Measurements from ENCODE around the gene TKTL1.
"Not testable (repeated sequence)": the region's sequence is repeated elsewhere in the genome, so short reads cannot be mapped to it uniquely, and the experiment has no call there.

Gene TKTL1

DNA sequence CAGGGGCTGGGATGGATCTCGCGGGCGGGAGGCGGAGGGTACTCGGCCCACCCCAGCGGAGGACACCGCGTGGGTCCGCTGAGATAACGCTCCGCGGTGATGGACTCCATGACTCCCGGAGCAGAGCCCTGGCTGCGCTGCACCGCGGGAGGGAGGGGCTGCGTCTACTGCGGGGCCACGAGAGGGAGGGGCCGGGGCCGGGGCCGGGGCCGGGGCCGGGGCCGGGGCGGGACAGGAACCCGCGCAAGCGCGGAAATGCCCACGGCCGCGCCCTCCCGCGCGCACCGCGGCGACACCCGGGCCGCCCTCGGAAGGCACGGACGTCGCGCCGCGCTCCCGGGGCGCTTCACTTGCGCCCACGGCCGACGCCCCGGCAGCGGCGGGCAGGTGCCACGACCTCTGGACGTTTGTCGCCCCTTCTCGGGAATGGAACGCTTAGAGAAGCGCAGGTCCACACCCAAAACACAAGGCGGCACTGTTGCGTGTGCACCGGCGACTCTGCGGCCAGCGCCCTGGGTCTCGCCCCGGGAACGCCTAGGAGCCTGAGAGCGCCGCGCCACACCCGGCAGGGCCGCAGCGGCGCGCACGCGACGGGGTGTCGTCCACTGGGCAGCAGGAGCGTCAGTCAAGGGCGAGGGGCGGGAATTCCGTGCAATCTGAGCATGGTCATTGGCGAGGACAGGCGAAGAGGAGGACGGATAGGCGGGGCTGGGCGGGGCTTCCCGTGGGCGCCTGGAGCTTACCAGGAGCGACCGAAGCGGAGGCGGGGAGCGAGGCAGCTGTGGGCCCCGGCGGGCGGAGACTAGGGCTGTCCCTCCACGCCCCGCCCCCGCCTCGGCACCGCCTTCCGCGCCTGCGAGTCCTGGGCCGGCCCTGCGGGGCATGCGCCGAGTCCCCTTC, 46.1 kb downstream of the TKTL1 start:
- not testable (repeated sequence) for DNase-seq (ENCODE audit: extremely low read depth in 1 of 2, low read depth in 1 of 2)

DNA sequence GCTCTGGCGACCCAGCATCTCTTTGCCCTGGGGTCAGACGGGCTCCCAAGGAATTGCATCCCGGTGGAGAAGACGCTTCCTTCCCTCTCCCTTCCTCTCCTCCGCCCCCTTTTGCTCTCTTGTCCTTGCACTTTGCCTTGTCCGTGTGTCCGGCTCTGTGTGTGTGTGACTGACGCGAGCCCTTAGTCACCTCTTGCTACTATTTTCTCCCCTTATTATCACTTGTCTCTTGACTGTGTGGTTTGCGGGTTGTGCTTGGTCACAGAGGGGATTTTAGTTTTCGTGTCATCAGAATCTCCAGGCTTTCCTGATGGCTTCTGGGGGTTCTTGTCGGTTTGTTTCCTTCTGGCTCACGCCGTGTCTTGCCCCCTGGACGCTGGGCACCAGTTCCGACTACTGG, 47.5 kb downstream of the TKTL1 start:
- DNase-seq (ENCODE audit: extremely low read depth in 1 of 2, low read depth in 1 of 2) = not testable (repeated sequence)

DNA sequence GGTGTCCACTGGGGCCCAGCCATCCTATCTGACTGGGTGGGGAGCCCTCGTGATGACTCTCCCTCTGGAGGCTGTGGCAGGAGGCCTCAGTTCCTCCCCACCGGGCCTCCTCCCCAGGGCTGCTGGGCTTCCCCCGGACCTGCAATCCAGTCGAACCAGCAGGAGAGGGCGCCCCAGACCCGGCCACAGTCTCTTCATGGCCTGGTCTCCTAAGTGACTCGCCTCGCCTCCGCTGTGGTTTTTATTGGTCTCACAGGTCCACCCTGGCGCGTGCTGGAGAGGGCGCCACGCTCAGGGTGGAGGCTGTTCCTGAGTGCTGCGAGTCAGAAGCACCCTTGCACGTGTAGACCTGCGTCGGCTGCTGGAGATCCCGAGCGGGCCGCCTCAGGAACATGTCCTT, 48.0 kb downstream of the TKTL1 start:
- not testable (repeated sequence) for DNase-seq (ENCODE audit: extremely low read depth in 1 of 2, low read depth in 1 of 2)

DNA sequence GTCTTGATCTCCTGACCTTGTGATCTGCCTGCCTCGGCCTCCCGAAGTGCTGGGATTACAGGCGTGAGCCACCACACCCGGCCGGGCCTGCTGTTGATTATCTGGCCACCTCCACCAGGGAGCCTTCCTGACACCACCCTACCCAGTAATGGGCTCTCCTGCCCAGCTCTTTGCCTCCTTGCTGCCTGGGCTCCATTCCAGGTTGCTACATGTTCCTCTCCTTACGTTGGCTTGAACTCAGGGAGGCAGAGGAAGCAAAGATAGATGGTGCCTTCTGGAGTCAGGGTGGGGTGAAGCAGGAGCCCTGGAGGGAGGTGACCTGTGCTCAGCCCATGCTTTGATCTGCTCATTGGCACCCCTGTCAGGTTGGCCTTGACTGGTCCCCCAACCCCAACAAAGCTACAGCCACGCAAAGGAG, 52.5 kb downstream of the TKTL1 start:
- no peak for DNase-seq (ENCODE audit: extremely low read depth in 1 of 2, low read depth in 1 of 2)

DNA sequence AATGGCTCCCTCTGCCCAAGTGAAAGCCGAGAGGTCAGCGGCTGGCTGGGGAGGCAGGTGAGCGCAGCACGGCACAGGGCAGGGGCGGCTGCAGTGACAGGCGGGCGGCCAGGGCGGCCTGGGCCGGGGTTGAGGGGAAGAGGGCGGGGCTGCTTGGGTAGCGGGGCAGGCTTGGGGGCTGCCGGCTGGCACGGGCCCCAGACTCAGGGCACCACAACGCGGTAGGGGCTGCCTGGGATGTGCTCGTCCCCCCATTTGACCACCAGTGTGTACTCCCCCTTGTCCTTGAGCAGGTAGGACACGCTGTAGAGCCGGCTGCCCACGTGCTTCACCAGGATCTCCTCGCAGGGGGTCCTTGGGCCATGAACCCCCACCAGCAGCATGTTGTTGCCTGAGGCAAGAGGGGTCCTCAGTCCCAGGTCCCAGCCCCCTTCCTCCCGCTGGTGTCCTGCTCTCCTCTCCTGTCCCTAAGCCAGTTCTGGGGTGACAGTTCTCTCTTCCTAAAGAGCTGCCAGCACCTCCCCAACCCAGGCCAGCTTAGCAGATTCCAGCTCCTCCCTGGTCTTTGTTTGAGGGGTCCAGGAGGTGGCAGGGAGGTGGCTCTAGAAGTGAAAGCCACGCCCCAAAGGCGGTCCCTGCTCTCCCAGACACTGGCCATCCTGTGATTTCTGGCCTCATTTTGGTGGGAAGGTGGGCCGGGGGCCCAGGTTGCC, 53.2 kb downstream of the TKTL1 start:
- DNase-seq (ENCODE audit: extremely low read depth in 1 of 2, low read depth in 1 of 2) = no peak

DNA sequence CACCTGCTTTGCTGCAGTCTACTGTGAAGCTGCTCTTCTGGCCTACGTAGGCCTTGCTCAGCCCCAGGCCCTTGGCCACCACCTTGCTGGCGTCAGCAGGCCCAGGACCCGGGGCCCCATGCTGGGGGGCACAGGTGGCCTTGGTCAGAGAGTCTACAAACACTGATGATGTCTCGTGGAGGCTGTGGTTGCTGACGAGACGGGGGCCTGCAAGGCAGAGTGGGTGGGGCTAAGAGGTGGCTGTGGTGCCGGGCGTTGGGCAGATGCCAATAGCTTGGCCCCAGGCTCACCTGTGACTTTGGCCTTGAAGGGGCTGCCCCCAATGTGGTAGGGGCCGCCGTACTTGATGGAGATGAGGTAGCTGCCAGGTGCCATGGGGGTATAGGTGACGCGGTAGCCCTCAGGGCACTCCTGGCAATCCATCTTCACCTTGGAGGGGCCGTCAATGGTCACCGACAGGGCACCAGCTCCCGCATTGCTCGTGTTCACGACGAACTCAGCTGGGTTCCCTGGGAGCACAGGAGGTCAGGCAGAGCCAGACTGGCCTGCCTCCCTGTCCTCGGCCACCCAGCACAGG, 53.9 kb downstream of the TKTL1 start:
- no peak for DNase-seq (ENCODE audit: extremely low read depth in 1 of 2, low read depth in 1 of 2)

DNA sequence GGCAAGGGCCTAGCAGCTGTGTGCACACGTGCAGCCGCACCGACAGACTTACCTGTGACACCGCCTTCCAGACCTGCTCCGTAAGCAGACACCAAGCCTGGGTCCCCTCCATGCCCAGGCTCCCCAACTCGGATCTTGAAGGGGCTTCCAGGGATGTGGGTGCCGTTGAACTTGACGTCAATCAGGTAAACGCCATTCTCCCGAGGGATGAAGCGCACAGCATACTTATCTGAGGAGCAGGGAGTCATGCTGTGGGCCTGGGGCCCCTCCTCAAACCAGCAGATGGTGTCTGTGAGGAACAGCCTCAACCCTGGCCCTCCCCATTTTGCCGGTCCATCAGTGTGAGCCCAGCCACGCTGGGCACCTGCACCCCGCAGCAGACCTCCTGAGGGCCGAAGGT, 54.4 kb downstream of the TKTL1 start:
- no peak for DNase-seq (ENCODE audit: extremely low read depth in 1 of 2, low read depth in 1 of 2)

DNA sequence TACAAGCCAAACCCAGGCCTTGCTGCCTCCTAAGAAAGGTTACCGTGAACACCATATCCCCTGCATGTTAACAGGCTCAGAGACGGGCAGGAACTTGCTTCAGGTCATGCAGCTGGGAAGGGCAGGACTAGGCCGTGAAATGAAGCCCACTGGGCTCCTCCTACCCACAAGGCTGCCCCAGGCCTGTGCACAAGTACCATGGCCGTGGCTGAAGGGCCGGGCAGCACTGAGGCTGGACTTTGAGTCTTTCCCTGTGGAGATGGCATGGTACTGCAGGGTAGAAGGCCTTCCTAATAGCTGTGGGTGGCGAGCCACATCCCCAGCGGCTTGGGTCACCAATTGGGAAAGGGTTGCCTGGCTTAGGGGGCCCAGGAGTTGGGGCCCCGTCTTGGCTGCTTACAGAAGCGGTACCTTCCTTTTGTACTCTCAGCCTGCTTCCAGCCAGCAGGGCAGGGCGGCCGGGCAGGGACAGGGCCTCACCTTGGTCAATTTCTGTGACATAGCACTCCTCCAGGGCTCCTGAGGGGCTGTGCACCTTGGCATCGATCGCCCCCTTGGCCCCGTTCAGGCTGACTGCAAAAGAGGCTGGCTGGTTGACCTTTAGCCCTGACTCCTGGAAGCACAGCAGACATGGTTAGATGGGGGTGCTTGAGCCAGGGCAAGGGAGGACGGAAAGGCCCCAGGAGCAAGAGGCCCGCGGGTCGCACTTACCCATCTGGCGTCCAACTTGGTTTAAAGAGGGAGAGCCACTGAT, 55.0 kb downstream of the TKTL1 start:
- no peak for DNase-seq (ENCODE audit: extremely low read depth in 1 of 2, low read depth in 1 of 2)

DNA sequence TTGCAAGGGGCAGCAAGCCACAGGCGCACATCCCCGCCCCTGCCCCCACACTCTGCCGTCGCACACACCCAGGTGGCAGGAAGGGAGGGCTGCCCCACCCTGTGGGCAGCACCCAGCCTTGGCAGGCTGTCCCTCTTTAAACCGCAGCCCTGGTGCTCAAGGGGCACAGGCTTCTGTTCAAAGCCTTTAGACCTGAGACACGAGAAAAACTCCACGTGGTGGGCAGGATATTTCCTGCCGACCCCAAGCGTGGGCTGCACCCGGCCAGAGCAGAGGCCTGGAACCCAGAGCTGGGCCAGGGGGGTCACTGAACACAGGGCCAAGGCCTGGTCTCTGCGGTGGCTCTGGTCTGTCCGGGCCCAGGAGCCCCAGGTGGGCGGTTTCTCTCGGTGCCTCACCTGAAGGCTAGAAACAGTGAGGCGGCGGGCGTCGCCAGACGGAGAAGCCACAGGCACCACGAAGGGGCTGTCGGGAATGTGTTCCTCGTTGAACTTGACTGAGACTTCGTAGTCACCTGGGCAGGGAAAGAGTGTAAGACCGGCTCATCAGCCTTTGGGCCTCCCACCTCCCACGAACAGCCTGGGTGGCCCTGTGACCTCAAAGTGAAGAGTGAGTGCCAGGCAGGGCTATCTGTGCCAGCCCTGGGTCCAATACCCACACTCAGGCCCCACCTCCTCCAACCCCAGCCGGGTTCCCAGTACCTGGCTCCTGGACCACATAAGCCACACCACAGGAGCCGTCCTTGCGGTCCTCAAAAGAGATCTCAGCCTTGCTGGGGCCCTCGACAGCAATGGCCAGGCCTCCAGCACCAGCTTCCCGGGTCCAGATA, 55.8 kb downstream of the TKTL1 start:
- no peak for DNase-seq (ENCODE audit: extremely low read depth in 1 of 2, low read depth in 1 of 2)

DNA sequence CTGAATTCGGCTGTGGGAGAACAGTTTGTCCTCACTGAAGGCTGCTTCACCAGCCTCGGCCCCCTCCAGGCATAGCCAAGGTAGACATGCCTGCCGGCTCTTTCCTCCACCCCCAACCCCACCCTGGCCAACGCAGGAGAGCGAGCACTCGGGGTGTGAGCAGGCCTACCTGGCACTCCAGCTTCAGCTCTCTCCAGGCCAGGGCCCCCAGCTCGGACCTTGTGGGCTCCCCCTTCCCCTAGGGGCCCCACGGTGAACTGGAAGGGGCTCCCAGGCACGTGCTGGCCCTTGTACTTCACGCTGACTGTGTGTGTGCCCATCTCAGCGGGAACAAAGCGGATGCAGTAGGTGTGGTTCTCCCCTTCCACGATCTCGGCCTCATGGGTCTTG, 56.4 kb downstream of the TKTL1 start:
- no peak for DNase-seq (ENCODE audit: extremely low read depth in 1 of 2, low read depth in 1 of 2)

DNA sequence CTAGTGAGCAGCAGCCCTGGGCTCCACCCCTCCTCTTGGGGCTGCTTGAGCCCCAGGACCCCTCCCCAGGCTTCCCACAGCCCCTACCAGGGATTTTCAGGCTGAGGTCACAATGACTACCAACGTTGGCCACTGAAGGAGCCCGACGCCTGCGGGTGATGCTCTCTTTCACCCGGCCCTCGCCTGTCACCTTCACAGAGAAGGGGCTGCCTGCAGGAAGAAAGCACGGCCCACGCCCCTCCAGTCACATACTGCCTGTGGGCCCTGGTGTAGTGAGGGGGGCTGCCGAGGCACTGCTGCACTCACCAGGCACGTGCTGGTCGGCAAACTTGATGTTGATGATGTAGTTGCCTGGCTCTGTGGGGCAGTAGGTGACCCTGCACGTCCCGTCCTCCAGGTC, 56.9 kb downstream of the TKTL1 start:
- DNase-seq (ENCODE audit: extremely low read depth in 1 of 2, low read depth in 1 of 2) = no peak

DNA sequence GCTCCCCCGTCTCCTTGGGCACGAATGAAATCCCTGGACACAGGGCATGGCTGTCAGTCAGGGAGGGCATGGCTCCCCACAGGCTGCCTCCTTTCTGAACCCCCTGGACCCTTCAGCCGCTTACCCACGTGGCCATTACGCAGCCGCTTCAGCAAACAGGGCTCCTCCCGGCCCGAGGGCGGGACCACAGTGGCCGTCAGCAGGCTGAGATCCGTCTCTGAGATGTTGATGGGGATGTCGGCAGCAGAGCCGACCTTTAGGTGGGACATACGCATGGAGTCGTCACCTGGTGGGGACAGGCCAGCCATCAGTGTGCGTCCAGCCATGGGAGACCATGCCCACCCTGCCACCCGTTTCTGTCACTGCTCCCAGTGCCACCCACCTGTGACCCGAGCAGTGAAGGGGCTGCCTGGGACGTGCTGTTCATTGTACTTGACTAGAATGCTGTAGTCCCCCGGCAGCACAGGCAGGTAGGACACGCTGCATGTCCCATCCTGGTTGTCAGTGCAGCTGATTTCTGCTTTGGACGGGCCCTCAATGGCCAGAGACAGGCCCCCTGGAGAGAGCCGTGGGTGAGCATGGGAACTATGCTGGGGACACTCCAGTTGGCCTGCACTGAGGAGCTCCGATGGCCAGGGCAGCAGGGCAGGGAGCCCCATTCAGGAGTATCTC, 57.7 kb downstream of the TKTL1 start:
- no peak for DNase-seq (ENCODE audit: extremely low read depth in 1 of 2, low read depth in 1 of 2)

DNA sequence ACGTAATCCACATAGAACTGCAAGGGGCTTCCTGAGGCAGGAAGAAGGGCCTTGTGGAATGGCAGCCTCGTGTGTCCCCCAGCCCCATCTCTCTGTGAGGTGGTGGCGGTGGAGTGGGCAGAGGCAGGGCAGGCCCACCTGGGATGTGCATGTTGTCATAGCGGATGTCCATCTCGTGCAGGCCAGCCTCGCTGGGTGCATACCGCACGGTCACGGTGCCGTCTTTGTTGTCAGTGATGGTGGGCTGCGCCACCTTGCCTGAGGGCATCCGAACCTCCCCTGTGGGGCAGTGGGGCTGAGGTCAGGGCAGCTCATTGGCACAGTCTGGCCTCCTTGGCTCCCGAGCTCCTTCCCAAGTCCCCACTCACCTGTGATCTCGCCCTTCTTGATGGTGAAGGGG, 58.4 kb downstream of the TKTL1 start:
- no peak for DNase-seq (ENCODE audit: extremely low read depth in 1 of 2, low read depth in 1 of 2)

DNA sequence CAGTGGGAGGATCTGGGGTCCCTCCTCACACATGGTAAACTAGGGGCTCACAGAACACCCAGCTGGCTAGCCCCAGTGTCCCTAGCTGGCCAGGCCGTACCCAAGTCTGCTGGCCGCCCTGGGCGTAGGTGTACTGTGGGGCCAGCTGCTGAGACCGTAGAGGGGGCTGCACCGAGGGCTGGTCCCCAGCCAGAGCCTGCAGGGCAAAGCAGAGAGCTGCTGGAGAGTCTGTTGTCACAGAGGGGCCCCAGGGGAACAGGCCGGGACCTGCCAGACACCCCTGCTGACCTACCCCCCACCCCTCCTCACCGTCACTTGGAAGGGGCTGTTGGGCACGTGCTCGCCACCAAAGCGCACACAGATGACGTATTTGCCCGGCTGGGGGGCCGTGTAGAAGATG, 58.9 kb downstream of the TKTL1 start:
- no peak for DNase-seq (ENCODE audit: extremely low read depth in 1 of 2, low read depth in 1 of 2)

DNA sequence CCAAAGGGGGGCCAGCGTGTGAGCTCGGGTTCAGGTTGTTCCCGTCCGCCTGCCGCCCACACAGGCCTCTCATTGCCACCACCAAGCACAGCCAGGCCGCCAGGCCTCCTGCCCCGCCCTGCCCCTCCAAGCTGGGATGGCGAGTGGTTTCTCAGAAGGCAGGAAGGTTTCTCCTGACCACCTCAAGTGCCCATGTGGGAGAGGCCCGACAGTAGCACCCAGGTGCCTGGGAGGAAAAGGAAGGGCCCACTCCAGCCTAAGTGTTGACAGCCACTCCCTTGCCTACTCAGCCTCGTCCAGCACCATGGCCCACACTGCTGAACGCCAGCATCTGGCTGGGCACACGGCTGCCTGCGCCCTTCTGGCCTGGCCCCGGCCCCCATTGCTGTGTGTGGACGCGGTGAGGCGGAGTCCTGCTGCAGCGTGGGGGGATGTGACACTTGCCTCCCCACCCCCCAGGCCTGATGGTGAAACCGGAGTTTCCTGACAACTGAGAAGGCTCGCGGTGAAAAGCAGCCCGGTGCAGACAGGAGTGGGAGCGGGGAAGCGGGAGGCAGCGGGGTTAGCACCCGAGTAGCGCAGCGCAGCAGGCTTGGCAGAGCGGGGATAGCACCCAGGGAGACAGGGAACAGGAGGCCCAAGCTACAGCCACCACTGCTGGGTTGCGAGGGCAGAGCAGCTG, 59.6 kb downstream of the TKTL1 start:
- DNase-seq (ENCODE audit: extremely low read depth in 1 of 2, low read depth in 1 of 2) = no peak

DNA sequence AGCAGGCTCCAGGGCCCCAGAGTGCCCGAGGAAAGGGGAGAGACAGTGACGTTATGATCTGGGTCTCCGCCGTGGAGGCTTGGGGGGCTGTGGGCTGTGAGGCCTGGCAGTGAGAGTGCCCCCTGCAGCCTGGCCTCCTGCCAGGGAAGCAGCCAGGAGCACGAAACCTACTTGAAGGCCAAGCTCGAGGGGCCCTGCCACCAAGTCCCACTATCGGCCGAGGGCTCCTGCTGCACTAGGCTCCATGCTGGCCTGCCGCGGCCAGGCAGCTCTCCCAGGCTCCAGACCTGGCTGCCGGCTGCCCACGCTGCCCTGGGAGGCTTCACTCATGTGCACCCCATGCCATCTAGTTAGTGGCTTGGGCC, 60.2 kb downstream of the TKTL1 start:
- no peak for DNase-seq (ENCODE audit: extremely low read depth in 1 of 2, low read depth in 1 of 2)

DNA sequence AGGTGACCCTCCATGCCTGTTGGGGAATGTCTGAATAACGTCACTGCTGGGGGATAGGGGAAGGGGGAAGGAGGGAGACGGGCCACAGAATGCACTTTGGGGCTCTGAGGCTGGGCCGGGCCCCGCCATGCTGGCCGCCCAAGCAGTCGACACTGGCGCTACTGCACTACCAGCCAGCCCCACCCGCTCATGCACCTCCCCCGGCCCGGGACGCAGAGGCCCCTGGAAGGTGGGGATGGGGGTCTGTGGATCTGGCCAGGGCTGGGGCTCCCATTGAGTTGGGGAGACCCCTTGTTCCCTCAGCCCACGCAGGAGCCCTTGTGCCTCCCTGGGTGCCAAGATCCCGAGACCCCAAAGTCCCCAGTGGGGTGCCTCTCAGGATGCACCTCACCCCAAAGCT, 61.0 kb downstream of the TKTL1 start:
- no peak for DNase-seq (ENCODE audit: extremely low read depth in 1 of 2, low read depth in 1 of 2)

DNA sequence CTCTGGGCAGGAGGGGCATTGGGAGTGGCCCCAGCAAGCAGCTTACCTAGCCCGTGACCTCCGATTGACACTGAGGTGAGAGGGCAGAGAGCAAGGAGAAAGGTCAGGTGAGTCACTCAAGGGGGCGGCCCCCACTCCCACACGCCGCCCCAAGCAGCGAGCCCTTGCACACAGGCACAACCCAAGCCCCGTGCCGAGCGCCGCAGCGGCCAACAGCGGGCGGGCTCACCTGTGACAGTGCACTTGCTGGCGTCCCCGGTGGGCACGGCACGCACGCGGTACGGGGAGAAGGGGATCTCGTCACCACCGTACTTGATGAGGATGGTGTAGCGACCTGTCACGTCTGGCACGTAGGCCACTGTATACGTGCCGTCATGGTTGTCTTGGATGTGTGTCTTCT, 61.6 kb downstream of the TKTL1 start:
- no peak for DNase-seq (ENCODE audit: extremely low read depth in 1 of 2, low read depth in 1 of 2)

DNA sequence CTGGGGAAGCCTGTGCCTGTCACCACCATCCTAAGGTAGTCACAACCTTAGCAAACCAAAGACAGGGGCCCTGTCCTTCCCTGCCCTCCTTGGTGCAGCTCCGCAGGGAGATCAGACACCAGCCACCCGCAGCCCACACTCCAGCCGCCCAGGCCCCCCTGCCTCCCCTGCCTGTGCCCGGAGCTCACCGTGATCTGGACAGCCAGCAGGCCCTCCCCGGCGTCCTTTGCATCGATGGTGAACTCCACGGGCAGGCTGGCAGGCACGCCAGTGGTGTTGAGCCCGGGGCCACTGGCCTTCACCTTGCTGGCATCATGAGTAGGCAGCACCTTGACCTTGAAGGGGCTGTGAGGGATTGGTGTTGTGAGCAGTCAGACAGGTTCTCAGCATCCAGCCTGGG, 62.4 kb downstream of the TKTL1 start:
- DNase-seq (ENCODE audit: extremely low read depth in 1 of 2, low read depth in 1 of 2) = no peak
